Stimulated activated CD4-positive, alpha-beta T cell treated with anti-CD3 and anti-CD28 coated beads, Interleukin-12 subunit alpha, Interleukin-12 subunit beta, amount 100 ng/mL, for 48 hours (primary cell): ENCODE data around the gene PCSK4.

Experiments used
- DNase-seq, 3 donors: peaks; one replicate each; pipeline ENCODE4 v3.0.0-alpha.2; 2020; ENCODE audit warnings: low read depth in 2 of 3, low spot score in 1 of 3

PCSK4 gene

GRCh38 chr19:1455336-1456120 is 34.6 kb downstream of the PCSK4 start:
- peak in 2 of 3 donors; percentile 71 to 72 for DNase-seq

- no peak for DNase-seq
Measured at GRCh38 chr19:1455002-1455335, 35.2 kb downstream of the PCSK4 start.

- no peak for DNase-seq
Measured at GRCh38 chr19:1453525-1454364, 36.4 kb downstream of the PCSK4 start.

- DNase-seq, result no peak
Measured at GRCh38 chr19:1452802-1453524, 37.2 kb downstream of the PCSK4 start.

- DNase-seq, result no peak
Measured at GRCh38 chr19:1451916-1452801, 38.0 kb downstream of the PCSK4 start.

- DNase-seq, result no peak
Measured at GRCh38 chr19:1450735-1451731, 39.1 kb downstream of the PCSK4 start.

- no peak for DNase-seq
Measured at GRCh38 chr19:1449467-1450442, 40.4 kb downstream of the PCSK4 start, which contains the start of gene APC2. TSS of gene APC2 (plus strand) at chr19:1450121. CDS start at chr19:1453002, 2,881 bp downstream.

GRCh38 chr19:1447944-1448343 is 42.2 kb downstream of the PCSK4 start:
- DNase-seq, result no peak

GRCh38 chr19:1447504-1447903 is 42.6 kb downstream of the PCSK4 start:
- no peak for DNase-seq

GRCh38 chr19:1446713-1447481 is 43.3 kb downstream of the PCSK4 start:
- no peak for DNase-seq

- no peak for DNase-seq
Measured at GRCh38 chr19:1445932-1446712, 44.0 kb downstream of the PCSK4 start.

- DNase-seq, result peak; percentile 49 to 73 (median 69)
Measured at GRCh38 chr19:1445185-1445931, 44.8 kb downstream of the PCSK4 start.

GRCh38 chr19:1441677-1442438 is 48.3 kb downstream of the PCSK4 start:
- no peak for DNase-seq

- DNase-seq, result no peak
Measured at GRCh38 chr19:1441022-1441426, 49.1 kb downstream of the PCSK4 start.

- DNase-seq, result no peak
Measured at GRCh38 chr19:1440418-1440801, 49.7 kb downstream of the PCSK4 start.
